ENCODE measurements around the gene ASCC1. TPM values are rescaled to one million over a fixed set of nuclear protein-coding genes. Genes with fewer than 3 reads are reported as not detected.
"Not testable (repeated sequence)": the region's sequence is repeated elsewhere in the genome, so short reads cannot be mapped to it uniquely, and the experiment has no call there.

The ASCC1 gene
- total RNA-seq, 6 experiments from 2014 or later: 21.0 to 29.6 (median 25.3) TPM

- H3K4me3 Mint-ChIP-seq: no peak overlapping the region
- peaks cover 2% of the 10 kb centered on the region for H3K27me3 Mint-ChIP-seq (ENCODE audit: insufficient read depth)
- H3K36me3 Mint-ChIP-seq (ENCODE audit: low read depth): no peaks in the 10 kb centered on the region
- H3K27ac Mint-ChIP-seq: no peak overlapping the region
- no peaks in the 10 kb centered on the region for H3K9me3 Mint-ChIP-seq
- no peak for DNase-seq
- no peak for TF ChIP-seq CTCF (IDR thresholded peaks at IDR 0.05)
- H3K4me1 Mint-ChIP-seq (ENCODE audit: low read depth): peaks cover 25% of the 10 kb centered on the region
These were observed 4.6 kb upstream of the ASCC1 start for GRCh38 chr10:72220637-72221036.

GRCh38 chr10:72219235-72219814, 3.2 kb upstream of the ASCC1 start:
- H3K9me3 Mint-ChIP-seq: no peaks in the 10 kb centered on the region
- TF ChIP-seq CTCF (IDR thresholded peaks at IDR 0.05): no peak
- no peak for DNase-seq
- H3K27me3 Mint-ChIP-seq (ENCODE audit: insufficient read depth): peaks cover 2% of the 10 kb centered on the region
- no peak overlapping the region for H3K27ac Mint-ChIP-seq
- H3K4me3 Mint-ChIP-seq: no peak overlapping the region
- peaks cover 31% of the 10 kb centered on the region for H3K4me1 Mint-ChIP-seq (ENCODE audit: low read depth)
- no peaks in the 10 kb centered on the region for H3K36me3 Mint-ChIP-seq (ENCODE audit: low read depth)

- Mint-ChIP-seq H3K27ac (no peak overlapping the region), H3K4me1 (ENCODE audit: low read depth) (peaks cover 31% of the 10 kb centered on the region), H3K36me3 (ENCODE audit: low read depth) (no peaks in the 10 kb centered on the region), H3K27me3 (ENCODE audit: insufficient read depth) (peaks cover 2% of the 10 kb centered on the region), H3K9me3 (no peaks in the 10 kb centered on the region), H3K4me3 (no peak overlapping the region)
- no peak for TF ChIP-seq CTCF (IDR thresholded peaks at IDR 0.05)
- DNase-seq: no peak
These were observed 2.6 kb upstream of the ASCC1 start for GRCh38 chr10:72218726-72219125.

GRCh38 chr10:72218325-72218724, 2.2 kb upstream of the ASCC1 start:
- no peak overlapping the region for H3K4me3 Mint-ChIP-seq
- TF ChIP-seq CTCF (IDR thresholded peaks at IDR 0.05): no peak
- no peaks in the 10 kb centered on the region for H3K36me3 Mint-ChIP-seq (ENCODE audit: low read depth)
- DNase-seq: no peak
- peaks cover 2% of the 10 kb centered on the region for H3K27me3 Mint-ChIP-seq (ENCODE audit: insufficient read depth)
- peaks cover 28% of the 10 kb centered on the region for H3K4me1 Mint-ChIP-seq (ENCODE audit: low read depth)
- H3K27ac Mint-ChIP-seq: no peak overlapping the region
- no peaks in the 10 kb centered on the region for H3K9me3 Mint-ChIP-seq

- H3K9me3 Mint-ChIP-seq; H3K4me3 Mint-ChIP-seq; H3K27ac Mint-ChIP-seq; H3K27me3 Mint-ChIP-seq (ENCODE audit: insufficient read depth); H3K36me3 Mint-ChIP-seq (ENCODE audit: low read depth); DNase-seq: not testable (repeated sequence)
- H3K4me1 Mint-ChIP-seq (ENCODE audit: low read depth): peaks cover 16% of the 10 kb centered on the region
These were observed 4.2 kb downstream of the ASCC1 start for GRCh38 chr10:72211832-72212231.

GRCh38 chr10:72211381-72211780, 4.7 kb downstream of the ASCC1 start:
- not testable (repeated sequence) for DNase-seq; H3K9me3 Mint-ChIP-seq; H3K36me3 Mint-ChIP-seq (ENCODE audit: low read depth); H3K27ac Mint-ChIP-seq; H3K27me3 Mint-ChIP-seq (ENCODE audit: insufficient read depth); H3K4me3 Mint-ChIP-seq
- peaks cover 13% of the 10 kb centered on the region; the same call in 1 of the 2 replicates for H3K4me1 Mint-ChIP-seq (ENCODE audit: low read depth)

GRCh38 chr10:72208526-72208925, 7.5 kb downstream of the ASCC1 start:
- not testable (repeated sequence) for H3K9me3 Mint-ChIP-seq; DNase-seq; H3K4me1 Mint-ChIP-seq (ENCODE audit: low read depth); H3K36me3 Mint-ChIP-seq (ENCODE audit: low read depth); H3K27me3 Mint-ChIP-seq (ENCODE audit: insufficient read depth); H3K4me3 Mint-ChIP-seq; H3K27ac Mint-ChIP-seq
